ENCODE results near the gene TCERG1L.
"Not testable (repeated sequence)": the region's sequence is repeated elsewhere in the genome, so short reads cannot be mapped to it uniquely, and the experiment has no call there.

DNA sequence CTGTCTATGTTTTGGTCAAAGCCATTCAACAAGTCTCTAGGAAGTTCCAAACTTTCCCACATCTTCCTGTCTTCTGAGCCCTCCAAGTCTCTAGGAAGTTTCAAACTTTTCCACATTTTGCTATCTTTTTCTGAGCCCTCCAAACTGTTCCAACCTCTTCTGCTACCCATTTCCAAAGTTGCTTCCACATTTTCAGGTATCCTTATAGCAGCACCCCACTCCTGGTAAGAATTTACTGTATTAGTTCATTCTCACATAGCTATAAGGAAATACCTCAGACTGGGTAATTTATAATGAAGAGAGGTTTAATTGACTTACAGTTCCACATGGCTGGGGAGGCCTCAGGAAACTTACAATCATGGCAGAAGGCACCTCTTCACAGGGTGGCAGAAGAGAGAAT, 159.1 kb downstream of the TCERG1L start:
- TF ChIP-seq, protein P1, sequence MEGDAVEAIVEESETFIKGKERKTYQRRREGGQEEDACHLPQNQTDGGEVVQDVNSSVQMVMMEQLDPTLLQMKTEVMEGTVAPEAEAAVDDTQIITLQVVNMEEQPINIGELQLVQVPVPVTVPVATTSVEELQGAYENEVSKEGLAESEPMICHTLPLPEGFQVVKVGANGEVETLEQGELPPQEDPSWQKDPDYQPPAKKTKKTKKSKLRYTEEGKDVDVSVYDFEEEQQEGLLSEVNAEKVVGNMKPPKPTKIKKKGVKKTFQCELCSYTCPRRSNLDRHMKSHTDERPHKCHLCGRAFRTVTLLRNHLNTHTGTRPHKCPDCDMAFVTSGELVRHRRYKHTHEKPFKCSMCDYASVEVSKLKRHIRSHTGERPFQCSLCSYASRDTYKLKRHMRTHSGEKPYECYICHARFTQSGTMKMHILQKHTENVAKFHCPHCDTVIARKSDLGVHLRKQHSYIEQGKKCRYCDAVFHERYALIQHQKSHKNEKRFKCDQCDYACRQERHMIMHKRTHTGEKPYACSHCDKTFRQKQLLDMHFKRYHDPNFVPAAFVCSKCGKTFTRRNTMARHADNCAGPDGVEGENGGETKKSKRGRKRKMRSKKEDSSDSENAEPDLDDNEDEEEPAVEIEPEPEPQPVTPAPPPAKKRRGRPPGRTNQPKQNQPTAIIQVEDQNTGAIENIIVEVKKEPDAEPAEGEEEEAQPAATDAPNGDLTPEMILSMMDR (IDR thresholded peaks at IDR 0.05), result not testable (repeated sequence)
- TF ChIP-seq POLR2AphosphoS5 (IDR thresholded peaks at IDR 0.05), result not testable (repeated sequence)

Data from stomach (tissue), 4 donors.